GM12874 (cell line): ENCODE results near the gene OR1K1.

Experiments
- CTCF ChIP-seq: IDR thresholded peaks from 2 replicates; pipeline ENCODE4 v1.5.1; 2011; ENCODE audit warnings: low read depth, mild to moderate bottlenecking, control low read depth, low read length, moderate library complexity; ENCODE audit not compliant: insufficient read depth

The OR1K1 gene

DNA sequence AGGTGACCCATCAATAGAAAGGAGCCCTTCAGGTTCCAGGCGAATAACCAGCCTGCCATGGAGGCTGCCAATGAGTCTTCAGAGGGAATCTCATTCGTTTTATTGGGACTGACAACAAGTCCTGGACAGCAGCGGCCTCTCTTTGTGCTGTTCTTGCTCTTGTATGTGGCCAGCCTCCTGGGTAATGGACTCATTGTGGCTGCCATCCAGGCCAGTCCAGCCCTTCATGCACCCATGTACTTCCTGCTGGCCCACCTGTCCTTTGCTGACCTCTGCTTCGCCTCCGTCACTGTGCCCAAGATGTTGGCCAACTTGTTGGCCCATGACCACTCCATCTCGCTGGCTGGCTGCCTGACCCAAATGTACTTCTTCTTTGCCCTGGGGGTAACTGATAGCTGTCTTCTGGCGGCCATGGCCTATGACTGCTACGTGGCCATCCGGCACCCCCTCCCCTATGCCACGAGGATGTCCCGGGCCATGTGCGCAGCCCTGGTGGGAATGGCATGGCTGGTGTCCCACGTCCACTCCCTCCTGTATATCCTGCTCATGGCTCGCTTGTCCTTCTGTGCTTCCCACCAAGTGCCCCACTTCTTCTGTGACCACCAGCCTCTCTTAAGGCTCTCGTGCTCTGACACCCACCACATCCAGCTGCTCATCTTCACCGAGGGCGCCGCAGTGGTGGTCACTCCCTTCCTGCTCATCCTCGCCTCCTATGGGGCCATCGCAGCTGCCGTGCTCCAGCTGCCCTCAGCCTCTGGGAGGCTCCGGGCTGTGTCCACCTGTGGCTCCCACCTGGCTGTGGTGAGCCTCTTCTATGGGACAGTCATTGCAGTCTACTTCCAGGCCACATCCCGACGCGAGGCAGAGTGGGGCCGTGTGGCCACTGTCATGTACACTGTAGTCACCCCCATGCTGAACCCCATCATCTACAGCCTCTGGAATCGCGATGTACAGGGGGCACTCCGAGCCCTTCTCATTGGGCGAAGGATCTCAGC lies at the start of gene OR1K1:
TSS of gene OR1K1 (plus strand) at position 58 of the 995 bp plus-strand sequence. CDS start at position 58, 0 bp downstream.
- TF ChIP-seq CTCF = no peak

DNA sequence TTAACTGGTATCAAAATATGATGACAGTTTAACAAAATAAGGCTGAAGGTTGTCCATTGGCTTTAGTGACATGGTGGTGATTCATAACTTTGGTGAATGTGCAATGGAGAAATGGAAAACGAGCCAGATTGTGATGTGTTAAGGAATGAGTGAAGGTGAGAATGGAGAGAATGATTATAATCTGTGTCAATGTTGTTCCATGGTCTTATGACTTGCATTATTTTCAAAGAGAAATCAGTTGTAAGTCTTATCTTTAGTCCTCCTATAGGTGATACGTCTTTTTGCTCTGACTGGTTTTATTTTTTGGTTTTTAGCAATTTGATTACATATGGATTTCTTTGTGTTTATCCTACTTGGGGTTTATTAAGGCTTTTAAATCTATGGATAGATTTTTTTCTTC lies 45.1 kb upstream of the OR1K1 start:
- TF ChIP-seq CTCF = no peak

- no peak for TF ChIP-seq CTCF
Observed at GRCh38 chr9:122767817-122768216, 32.1 kb upstream of the OR1K1 start.

- TF ChIP-seq CTCF = no peak
Observed at GRCh38 chr9:122777052-122777451, 22.9 kb upstream of the OR1K1 start.

- TF ChIP-seq CTCF = no peak
Observed at GRCh38 chr9:122777935-122778627, 21.8 kb upstream of the OR1K1 start.

DNA sequence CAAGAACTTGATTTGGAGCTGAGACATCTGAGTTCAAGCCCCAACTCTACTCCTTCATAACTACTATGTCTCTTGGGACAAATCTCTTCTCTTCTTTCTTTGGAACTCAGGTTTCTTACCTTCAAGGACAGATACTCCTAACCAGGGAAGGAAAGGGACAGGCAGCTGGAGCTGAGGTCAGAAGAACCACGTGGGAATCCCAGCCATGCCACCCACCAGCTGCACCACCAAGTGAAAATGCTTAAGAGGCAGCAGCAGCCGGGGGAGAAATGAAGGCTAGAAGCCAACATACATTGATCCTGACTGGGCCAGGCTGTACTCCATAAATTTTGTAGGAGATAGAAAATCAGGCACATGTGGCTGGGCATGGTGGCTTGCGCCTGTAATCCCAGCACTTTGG lies 20.7 kb upstream of the OR1K1 start:
- no peak for TF ChIP-seq CTCF

DNA sequence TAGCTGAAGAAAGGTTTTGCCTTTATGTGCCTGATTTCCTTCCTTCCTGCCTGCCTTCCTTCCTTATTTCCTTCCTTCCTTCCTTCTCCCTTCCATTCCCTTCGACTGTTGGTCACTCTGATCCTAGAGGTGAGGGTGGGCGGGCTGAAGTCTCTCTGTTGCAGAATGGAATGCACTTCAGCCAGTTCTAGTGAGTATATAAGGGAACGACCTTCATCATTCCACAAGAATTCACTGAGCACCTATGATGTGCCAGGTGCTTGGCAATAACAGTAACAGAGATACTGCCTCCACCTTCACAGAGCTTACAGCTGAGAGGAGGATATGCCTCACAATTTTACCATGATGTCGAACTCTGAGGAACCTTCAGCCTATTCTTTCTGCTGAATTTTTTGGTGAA lies 19.9 kb upstream of the OR1K1 start:
- no peak for TF ChIP-seq CTCF
